Prostate gland (tissue), 2 donors: Measurements from ENCODE around the gene RBBP9. TPM values are rescaled to one million over a fixed set of nuclear protein-coding genes. Genes with fewer than 3 reads are reported as not detected.
"Not testable (repeated sequence)": the region's sequence is repeated elsewhere in the genome, so short reads cannot be mapped to it uniquely, and the experiment has no call there.

ENCODE experiments used
- DNase-seq: peaks from one replicate; pipeline ENCODE4 v3.0.0-alpha.2; 2019; ENCODE audit warnings: low spot score
- H3K27ac ChIP-seq, 2 donors: fragments of 200-600 bp; sonication (generic); 2 replicates each; pipeline ENCODE4 v1.5.1; 2017 to 2019
- H3K27me3 ChIP-seq: fragments of 200-600 bp; sonication (generic); replicated peaks from 2 replicates; pipeline ENCODE4 v1.5.1; 2019; ENCODE audit not compliant: insufficient read depth
- H3K36me3 ChIP-seq, 2 donors: fragments of 200-600 bp; sonication (generic); 1 replicate in 1 of 2; 2 replicates in 1 of 2; pipeline versions ENCODE4 v1.5.1 to v1.8.1; 2017 to 2019
- H3K4me1 ChIP-seq: fragments of 200-600 bp; sonication (generic); replicated peaks from 2 replicates; pipeline ENCODE4 v1.5.1; 2019
- H3K4me3 ChIP-seq, 2 donors: fragments of 200-600 bp; sonication (generic); 2 replicates each; pipeline ENCODE4 v1.5.1; 2017 to 2019
- H3K9me3 ChIP-seq: fragments of 200-600 bp; sonication (generic); 2 replicates; pipeline ENCODE4 v1.5.1; 2017
- CTCF ChIP-seq, 4 experiments: fragments of 200-600 bp in 2 of 4; fragments of 450-650 bp in 2 of 4; sonication (generic) in 2 of 4; IDR thresholded peaks; 1 replicate in 3 of 4; 2 replicates in 1 of 4; pipeline ENCODE4 v1.5.1; 2016 to 2019; ENCODE audit warnings: antibody characterized with exemption in 4 of 4, mild to moderate bottlenecking in 2 of 4, moderate library complexity in 2 of 4
- POLR2A ChIP-seq: fragments of 450-650 bp; IDR thresholded peaks from one replicate; pipeline ENCODE4 v1.6.1; 2016; ENCODE audit warnings: antibody characterized with exemption, mild to moderate bottlenecking
- POLR2AphosphoS5 ChIP-seq: sonication (generic); formaldehyde crosslinking; IDR thresholded peaks from one replicate; pipeline ENCODE4 v1.6.1; 2017; ENCODE audit warnings: antibody characterized with exemption
- WGBS: methylation state at CpG from one replicate; pipeline ENCODE4 v1.1.5; 2018; 5-methylcytosine and 5-hydroxymethylcytosine counted together
- intact Hi-C: fragments of 100-400 bp; cut with DNase I; formaldehyde crosslinking; loops from one replicate; pipeline ENCODE4 v1.14.2; 2022
- total RNA-seq, 2 donors: library from RNA; depleted of rRNA; stranded (reverse); fragments of >200 nt; gene quantifications; one replicate each; pipeline ENCODE4 v1.1.0, GENCODE V29; 2016

The RBBP9 gene
- total RNA-seq, 2 donors from 2014 or later = 14.4 to 21.3 TPM

GRCh38 chr20:18507218-18508191, 10.5 kb upstream of the RBBP9 start, which contains the start of gene SEC23B:
TSS of gene SEC23B (plus strand) at chr20:18507940. CDS start at chr20:18510836, 2,896 bp downstream.
- Histone ChIP-seq H3K9me3 (no peaks in the 10 kb centered on the region), H3K36me3 (no peaks in the 10 kb centered on the region), H3K27me3 (no peaks in the 10 kb centered on the region), H3K4me1 (peaks cover 6% of the 10 kb centered on the region), H3K27ac (peak within 1 kb of the TSS; percentile 94 to 98), H3K4me3 (peak within 1 kb of the TSS; percentile 65 to 83)
- DNase-seq = peak; percentile 97
- under 1% methylated on average over 69 of the region's 69 CpGs for WGBS
- no peak for TF ChIP-seq CTCF (IDR thresholded peaks at IDR 0.05)
- TF ChIP-seq POLR2A = peak; percentile 73
- TF ChIP-seq POLR2AphosphoS5 = peak; percentile 91
- intact Hi-C loops = no loop called here

GRCh38 chr20:18506744-18507143, 9.7 kb upstream of the RBBP9 start:
- Histone ChIP-seq H3K9me3 (no peaks in the 10 kb centered on the region), H3K36me3 (no peaks in the 10 kb centered on the region), H3K4me1 (peaks cover 6% of the 10 kb centered on the region), H3K4me3 (peak overlapping the region; percentile 65 to 83), H3K27ac (peak overlapping the region; percentile 94 to 98), H3K27me3 (no peaks in the 10 kb centered on the region)
- intact Hi-C loops = no loop called here
- DNase-seq = no peak
- 51% methylated on average over 8 of the region's 8 CpGs for WGBS
- TF ChIP-seq POLR2A = no peak
- TF ChIP-seq POLR2AphosphoS5 = no peak
- no peak for TF ChIP-seq CTCF (IDR thresholded peaks at IDR 0.05)

GRCh38 chr20:18504479-18505060, 7.5 kb upstream of the RBBP9 start:
- H3K4me3 ChIP-seq = peak overlapping the region in 1 of 2 donors; percentile 13
- 57% methylated on average over 31 of the region's 31 CpGs for WGBS
- peaks cover 6% of the 10 kb centered on the region for H3K4me1 ChIP-seq
- no peaks in the 10 kb centered on the region for H3K27me3 ChIP-seq
- intact Hi-C loops = no loop called here
- H3K27ac ChIP-seq = peak overlapping the region in 1 of 2 donors; percentile 52
- peak; percentile 44 for DNase-seq
- no peaks in the 10 kb centered on the region for H3K36me3 ChIP-seq
- TF ChIP-seq CTCF (IDR thresholded peaks at IDR 0.05) (no peak), POLR2AphosphoS5 (peak; percentile 20)
- no peaks in the 10 kb centered on the region for H3K9me3 ChIP-seq

- 69% methylated on average over 1 of the region's 1 CpG for WGBS
- H3K4me3 ChIP-seq, H3K9me3 ChIP-seq, H3K36me3 ChIP-seq, H3K27me3 ChIP-seq, H3K4me1 ChIP-seq, intact Hi-C loops, H3K27ac ChIP-seq, DNase-seq: not testable (repeated sequence)
These were observed 4.6 kb upstream of the RBBP9 start for GRCh38 chr20:18501672-18502071.

GRCh38 chr20:18497603-18498002, 578 bp upstream of the RBBP9 start:
- TF ChIP-seq POLR2A = no peak
- no peak for TF ChIP-seq POLR2AphosphoS5
- no peak for TF ChIP-seq CTCF (IDR thresholded peaks at IDR 0.05)
- H3K27ac ChIP-seq = peak overlapping the region in 1 of 2 donors; percentile 50
- H3K27me3 ChIP-seq = no peaks in the 10 kb centered on the region
- WGBS = 90% methylated on average over 3 of the region's 3 CpGs
- no peak for DNase-seq
- H3K36me3 ChIP-seq = no peaks in the 10 kb centered on the region
- H3K9me3 ChIP-seq = no peaks in the 10 kb centered on the region
- intact Hi-C loops = no loop called here
- no peaks in the 10 kb centered on the region for H3K4me1 ChIP-seq
- no peak overlapping the region for H3K4me3 ChIP-seq
